Iris pigment epithelial cell (primary cell): ENCODE data around the gene HSD17B11.
A peak's percentile ranks its signal among the peaks of the same experiment; 100 is the strongest.
"Not testable (repeated sequence)": the region's sequence is repeated elsewhere in the genome, so short reads cannot be mapped to it uniquely, and the experiment has no call there.

Experiments used
- DNase-seq: peaks from one replicate; pipeline ENCODE4 v3.0.0-alpha.2; 2011; ENCODE audit warnings: low read depth

Gene HSD17B11

GRCh38 chr4:87356832-87357526, 34.0 kb downstream of the HSD17B11 start:
- DNase-seq, result no peak

- peak; percentile 72 for DNase-seq
Measured at GRCh38 chr4:87354168-87355102, 36.6 kb downstream of the HSD17B11 start.

GRCh38 chr4:87353592-87353991, 37.4 kb downstream of the HSD17B11 start:
- DNase-seq, result peak; percentile 68

GRCh38 chr4:87345139-87345538, 45.8 kb downstream of the HSD17B11 start:
- DNase-seq, result no peak

- DNase-seq, result no peak
Measured at GRCh38 chr4:87342872-87343271, 48.1 kb downstream of the HSD17B11 start.

DNA sequence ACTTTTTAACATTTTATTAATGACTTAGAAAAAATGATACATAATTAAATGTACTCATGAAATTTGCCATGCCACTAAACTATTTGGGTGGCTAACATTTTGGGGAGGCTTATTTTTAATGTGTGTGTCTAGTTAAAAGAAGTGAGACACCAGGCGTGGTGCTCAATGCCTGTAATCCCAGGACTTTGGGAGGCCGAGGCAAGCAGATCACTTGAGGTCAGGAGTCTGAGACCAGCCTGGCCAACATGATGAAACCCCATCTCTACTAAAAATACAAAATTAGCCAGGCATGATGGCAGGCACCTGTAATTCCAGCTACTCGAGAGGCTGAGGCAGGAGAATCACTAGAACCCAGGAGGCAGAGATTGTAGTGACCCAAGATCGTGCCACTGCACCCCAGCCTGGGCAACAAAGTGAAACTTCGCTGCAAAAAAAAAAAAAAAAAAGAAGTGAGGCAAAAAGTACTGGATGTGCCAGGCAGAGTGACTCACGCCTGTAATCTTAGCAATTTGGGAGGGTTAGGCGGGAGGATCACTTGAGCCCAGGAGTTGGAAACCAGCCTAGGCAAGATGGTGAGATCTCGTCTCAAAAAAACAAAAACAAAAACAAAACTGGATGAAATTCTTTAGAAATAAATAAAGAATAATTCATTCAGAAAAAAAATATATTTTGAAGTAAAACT, 48.9 kb downstream of the HSD17B11 start:
- DNase-seq, result peak; percentile 61

- DNase-seq, result no peak
Measured at GRCh38 chr4:87339440-87339839, 51.5 kb downstream of the HSD17B11 start.

- DNase-seq, result no peak
Measured at GRCh38 chr4:87337361-87337760, 53.6 kb downstream of the HSD17B11 start.

DNA sequence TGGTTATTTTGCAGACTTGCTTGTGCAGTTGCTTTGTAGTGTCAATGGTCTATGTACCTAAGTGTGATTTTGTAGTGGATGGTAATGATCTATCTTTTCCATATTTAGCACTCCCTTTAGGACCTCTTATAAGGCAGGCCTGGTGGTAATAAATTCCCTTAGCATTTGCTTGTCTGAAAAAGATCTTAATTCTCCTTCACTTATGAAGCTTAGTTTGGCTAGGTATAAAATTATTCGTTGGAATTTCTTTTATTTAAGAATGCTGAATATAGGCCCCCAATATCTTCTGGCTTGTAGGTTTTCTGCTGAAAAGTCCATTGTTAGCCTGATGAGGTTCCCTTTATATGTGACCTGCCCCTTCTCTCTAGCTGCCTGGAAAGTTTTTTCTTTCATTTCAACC, 57.7 kb downstream of the HSD17B11 start:
- no peak for DNase-seq

- no peak for DNase-seq
Measured at GRCh38 chr4:87330761-87331160, 60.2 kb downstream of the HSD17B11 start.

- DNase-seq, result no peak
Measured at GRCh38 chr4:87327136-87327535, 63.9 kb downstream of the HSD17B11 start.

DNA sequence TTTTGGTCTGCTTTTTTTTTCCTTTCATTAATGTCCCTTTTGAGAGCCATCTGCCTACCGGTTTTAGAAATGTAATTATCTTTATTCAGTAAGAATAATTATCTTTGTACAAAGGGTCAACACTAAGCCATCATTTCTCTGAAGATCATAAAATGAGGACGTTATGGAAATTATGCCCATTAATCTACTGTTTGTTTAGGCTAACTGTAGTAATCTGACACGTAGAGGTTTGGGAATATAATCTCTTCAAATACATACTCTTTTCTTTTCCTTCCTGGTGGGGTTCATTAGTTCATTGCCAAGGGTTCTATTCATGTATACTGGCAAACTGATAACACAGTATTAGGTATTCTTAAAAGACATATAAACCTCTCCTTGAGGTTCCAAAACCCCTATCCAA, 64.5 kb downstream of the HSD17B11 start:
- DNase-seq, result no peak

DNA sequence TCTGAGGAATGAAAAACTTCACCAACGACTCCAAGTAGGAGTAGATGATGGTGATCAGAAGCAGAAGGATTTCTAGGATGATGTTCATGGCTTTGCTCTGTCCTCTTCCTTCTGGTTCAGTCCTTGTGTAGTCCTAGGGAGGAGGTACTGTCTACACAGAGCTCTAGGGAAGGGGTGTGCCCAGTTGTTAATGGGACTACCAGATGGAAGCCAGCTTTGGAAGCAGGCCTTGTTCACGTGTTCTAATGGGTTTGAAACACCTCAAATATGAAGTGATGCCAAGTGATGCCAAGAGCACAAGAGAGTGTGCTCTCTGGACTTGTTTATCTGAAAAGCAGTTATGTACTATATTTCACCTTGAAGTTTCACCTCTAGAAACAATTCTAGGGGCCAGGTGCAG, 68.2 kb downstream of the HSD17B11 start, which contains the start of gene HSD17B13:
HSD17B13 (minus strand) TSS at position 129 of the 400 bp plus-strand sequence; CDS start at position 88, 41 bp downstream.
- no peak for DNase-seq

DNA sequence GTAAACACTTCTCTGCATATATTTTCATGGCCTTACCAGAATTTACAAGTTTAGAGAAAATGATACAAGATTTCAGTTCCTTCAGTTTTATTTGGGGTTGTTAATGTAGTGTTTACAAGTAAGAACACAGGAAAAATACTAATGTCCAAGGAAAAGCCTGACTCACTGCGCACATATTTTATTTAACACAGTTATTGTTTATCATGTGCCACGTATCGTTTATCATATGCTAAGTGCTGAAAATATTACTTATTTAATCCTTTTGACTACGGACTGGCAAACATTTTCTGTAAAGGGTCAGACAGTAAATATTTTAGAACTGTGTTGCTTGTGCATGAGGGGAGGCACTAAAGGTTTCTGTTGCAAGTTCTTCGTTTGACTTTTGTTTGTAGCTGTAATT, 69.1 kb downstream of the HSD17B11 start:
- no peak for DNase-seq

DNA sequence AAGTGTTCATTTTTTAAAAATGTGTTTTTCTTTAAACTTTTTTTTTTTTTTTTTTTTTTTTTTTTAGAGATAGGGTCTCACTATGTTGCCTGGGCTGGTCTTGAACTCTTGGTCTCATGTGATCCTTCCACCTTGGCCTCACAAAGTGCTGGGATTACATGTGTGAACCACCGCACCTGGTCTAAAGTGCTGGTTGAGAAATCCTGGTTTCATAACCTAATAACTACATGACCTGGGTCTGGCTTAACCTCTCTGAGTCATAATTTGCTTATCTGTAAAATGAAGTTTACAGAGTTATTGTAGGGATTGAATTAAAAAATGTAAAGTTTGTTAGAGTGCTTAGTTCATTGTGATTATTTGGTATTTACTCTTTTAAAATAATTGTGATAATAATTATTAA, 73.5 kb downstream of the HSD17B11 start:
- DNase-seq, result peak; percentile 76

GRCh38 chr4:87316961-87317360, 74.0 kb downstream of the HSD17B11 start:
- peak; percentile 83 for DNase-seq

DNA sequence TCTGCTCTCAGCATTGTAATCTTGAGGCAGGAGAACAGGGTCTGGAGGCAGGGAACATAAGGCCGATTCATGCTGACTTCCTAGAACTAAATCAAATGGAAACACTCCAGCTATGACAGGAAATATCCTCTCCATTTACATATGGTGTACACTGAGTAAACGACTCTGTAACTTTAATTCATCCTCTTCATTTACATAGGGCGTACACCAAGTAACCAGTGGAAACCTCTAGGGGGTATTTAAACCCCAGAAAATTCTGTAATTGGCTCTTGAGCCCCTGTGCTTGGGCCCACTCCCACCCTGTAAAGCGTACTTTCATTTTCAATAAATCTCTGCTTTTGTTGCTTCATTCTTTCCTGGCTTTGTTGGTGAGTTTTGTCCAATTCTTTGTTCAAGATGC, 76.0 kb downstream of the HSD17B11 start:
- DNase-seq, result not testable (repeated sequence)

GRCh38 chr4:87313756-87314155, 77.2 kb downstream of the HSD17B11 start:
- DNase-seq, result no peak

- DNase-seq, result no peak
Measured at GRCh38 chr4:87311684-87312083, 79.3 kb downstream of the HSD17B11 start.

- no peak for DNase-seq
Measured at GRCh38 chr4:87310691-87311335, 80.2 kb downstream of the HSD17B11 start.

GRCh38 chr4:87309625-87310024, 81.4 kb downstream of the HSD17B11 start:
- no peak for DNase-seq

GRCh38 chr4:87306056-87306455, 84.9 kb downstream of the HSD17B11 start:
- DNase-seq, result no peak
